ENCODE measurements around the gene FBXO31. TPM values are rescaled to one million over a fixed set of nuclear protein-coding genes. Genes with fewer than 3 reads are reported as not detected.

Gene FBXO31
- total RNA-seq, 2 donors from 2014 or later = 39.5 to 65.8 TPM

DNA sequence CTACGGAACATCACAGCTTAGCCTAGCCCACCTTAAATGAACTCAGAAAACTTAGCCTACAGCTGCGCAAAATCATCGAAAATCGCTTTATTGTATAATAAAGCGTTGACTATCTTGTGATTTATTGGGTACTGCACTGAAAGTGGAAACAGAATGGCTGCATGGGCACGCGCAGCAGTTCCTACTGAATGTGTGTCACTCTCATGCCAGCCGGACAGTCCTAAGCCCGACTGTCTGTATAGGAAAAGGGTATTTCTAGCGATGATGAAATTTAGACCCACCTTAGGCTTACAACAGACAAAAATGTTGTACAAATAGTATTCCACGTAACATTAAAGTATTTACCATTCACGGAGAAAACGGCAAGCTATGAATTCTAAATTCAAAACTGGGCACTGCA is 9.3 kb downstream of the FBXO31 start:
- intact Hi-C loops (cut with DNase I) = no loop called here
- 94% methylated on average over 13 of the region's 13 CpGs for WGBS
- Histone ChIP-seq H3K9me3 (no peaks in the 10 kb centered on the region), H3K27me3 (replicated peaks; ENCODE audit: insufficient read depth) (no peaks in the 10 kb centered on the region), H3K27ac (no peak overlapping the region), H3K4me3 (no peak overlapping the region), H3K4me1 (replicated peaks) (no peaks in the 10 kb centered on the region), H3K36me3 (no peaks in the 10 kb centered on the region)
- TF ChIP-seq, protein P1, sequence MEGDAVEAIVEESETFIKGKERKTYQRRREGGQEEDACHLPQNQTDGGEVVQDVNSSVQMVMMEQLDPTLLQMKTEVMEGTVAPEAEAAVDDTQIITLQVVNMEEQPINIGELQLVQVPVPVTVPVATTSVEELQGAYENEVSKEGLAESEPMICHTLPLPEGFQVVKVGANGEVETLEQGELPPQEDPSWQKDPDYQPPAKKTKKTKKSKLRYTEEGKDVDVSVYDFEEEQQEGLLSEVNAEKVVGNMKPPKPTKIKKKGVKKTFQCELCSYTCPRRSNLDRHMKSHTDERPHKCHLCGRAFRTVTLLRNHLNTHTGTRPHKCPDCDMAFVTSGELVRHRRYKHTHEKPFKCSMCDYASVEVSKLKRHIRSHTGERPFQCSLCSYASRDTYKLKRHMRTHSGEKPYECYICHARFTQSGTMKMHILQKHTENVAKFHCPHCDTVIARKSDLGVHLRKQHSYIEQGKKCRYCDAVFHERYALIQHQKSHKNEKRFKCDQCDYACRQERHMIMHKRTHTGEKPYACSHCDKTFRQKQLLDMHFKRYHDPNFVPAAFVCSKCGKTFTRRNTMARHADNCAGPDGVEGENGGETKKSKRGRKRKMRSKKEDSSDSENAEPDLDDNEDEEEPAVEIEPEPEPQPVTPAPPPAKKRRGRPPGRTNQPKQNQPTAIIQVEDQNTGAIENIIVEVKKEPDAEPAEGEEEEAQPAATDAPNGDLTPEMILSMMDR (IDR thresholded peaks at IDR 0.05) = no peak
- TF ChIP-seq POLR2AphosphoS5 (IDR thresholded peaks at IDR 0.05) (no peak), POLR2A (IDR thresholded peaks at IDR 0.05) (no peak)
- no peak for DNase-seq (ENCODE audit: low spot score)

DNA sequence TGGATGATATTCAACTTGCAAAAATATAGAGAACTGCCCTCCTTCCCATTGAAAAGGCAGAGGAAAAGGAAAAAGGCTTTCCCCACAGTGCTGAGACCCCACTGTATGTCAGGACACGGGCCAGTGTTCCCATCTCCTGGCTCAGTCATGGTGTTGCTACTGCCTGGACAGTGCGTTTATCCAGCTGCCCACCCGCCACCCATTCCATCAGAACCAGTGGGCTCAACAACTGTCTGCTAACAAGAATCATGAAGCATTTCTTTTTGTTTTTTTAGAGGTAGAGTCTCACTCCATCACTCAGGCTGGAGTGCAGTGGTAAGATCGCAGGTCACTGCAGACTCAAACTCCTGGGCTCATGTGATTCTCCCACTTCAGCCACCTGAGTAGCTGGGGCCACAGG is 11.3 kb downstream of the FBXO31 start:
- H3K36me3 ChIP-seq = no peaks in the 10 kb centered on the region
- H3K27ac ChIP-seq = no peak overlapping the region
- intact Hi-C loops (cut with DNase I) = no loop called here
- DNase-seq (ENCODE audit: low spot score) = no peak
- H3K4me3 ChIP-seq = no peak overlapping the region
- H3K4me1 ChIP-seq (replicated peaks) = no peaks in the 10 kb centered on the region
- no peaks in the 10 kb centered on the region for H3K27me3 ChIP-seq (replicated peaks; ENCODE audit: insufficient read depth)
- 87% methylated on average over 4 of the region's 4 CpGs for WGBS
- TF ChIP-seq POLR2AphosphoS5 (IDR thresholded peaks at IDR 0.05) (no peak), POLR2A (IDR thresholded peaks at IDR 0.05) (no peak)
- TF ChIP-seq, protein P1 (IDR thresholded peaks at IDR 0.05) = no peak
- H3K9me3 ChIP-seq = no peaks in the 10 kb centered on the region

DNA sequence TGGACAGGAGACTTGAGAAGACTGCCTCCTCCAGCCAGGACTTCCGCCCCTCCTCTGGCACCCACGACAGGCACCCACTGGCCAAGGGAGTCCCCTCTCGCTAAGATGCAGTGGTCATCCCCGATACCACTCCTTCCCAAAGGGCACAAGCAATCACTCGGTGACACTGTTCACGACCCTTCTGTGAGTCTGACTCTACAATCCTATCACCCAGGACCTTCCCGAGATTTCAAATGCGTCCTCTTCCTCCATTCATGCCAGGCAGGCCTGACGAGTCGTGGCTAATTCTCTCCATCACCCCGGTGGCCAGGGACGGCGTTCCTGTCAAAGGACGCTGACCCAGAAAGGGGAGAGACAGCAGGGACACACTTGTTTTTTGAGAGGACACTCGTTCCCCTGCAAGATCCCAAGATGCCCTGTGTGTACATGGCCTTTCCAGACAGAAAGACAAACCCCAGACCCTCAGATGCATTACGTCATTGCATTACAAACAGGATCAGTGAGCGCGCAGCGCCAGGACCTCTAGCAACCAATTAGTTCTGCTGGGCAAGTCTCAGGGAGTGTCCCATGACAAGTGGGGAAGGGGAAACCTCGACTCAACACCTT is 12.2 kb downstream of the FBXO31 start:
- Histone ChIP-seq H3K27ac (no peak overlapping the region), H3K36me3 (no peaks in the 10 kb centered on the region), H3K4me1 (replicated peaks) (no peaks in the 10 kb centered on the region), H3K9me3 (no peaks in the 10 kb centered on the region), H3K4me3 (no peak overlapping the region), H3K27me3 (replicated peaks; ENCODE audit: insufficient read depth) (no peaks in the 10 kb centered on the region)
- TF ChIP-seq POLR2AphosphoS5 (IDR thresholded peaks at IDR 0.05) (no peak), POLR2A (IDR thresholded peaks at IDR 0.05) (no peak)
- TF ChIP-seq, protein P1 (IDR thresholded peaks at IDR 0.05) = no peak
- DNase-seq (ENCODE audit: low spot score) = no peak
- 82% methylated on average over 20 of the region's 20 CpGs for whole genome bisulfite sequencing
- intact Hi-C loops (cut with DNase I) = no loop called here

DNA sequence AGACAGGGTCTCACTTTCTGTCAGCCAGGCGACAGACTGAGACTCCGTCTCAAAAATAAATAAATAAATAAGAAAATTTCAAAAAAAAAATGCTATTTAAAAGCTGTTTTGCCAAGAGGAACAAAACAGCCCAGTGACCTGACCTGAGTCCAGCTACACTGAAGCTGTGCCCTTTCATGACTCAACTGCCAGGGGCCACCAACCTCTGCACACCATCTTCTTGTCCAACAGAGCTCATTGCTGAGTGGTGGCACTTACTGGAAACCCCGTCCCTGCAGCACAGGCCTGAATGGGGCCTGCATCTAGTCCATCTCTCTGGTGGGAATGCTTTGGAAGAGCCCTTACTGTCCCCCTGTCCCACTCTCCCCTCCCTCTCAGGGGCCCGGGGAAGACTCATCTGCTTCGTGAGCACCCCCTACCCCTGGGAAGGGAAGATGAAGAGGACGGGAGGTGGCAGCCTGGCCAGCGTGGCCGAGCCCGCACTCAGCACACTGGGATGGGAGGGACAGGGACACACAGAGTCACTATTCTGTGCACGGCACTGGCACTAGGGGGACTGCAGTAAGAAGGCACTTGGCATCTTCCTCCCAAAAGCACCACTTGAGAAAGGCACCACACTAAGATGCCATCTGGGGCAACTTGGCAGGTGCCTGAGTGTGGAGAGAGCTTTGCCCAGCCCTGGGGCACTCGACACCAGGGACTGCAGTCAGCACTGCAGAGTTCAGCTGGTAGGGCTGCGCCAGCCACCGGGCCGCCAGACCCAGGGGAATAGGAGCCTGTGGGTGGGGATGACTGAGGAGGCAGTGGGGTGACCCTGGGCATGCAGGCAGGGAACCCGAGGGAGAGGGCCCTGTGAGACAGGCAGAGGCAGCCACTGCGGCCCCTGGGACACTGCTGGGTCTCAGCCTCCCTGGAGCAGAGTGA is 13.5 kb downstream of the FBXO31 start:
- TF ChIP-seq, protein P1 (IDR thresholded peaks at IDR 0.05) = no peak
- TF ChIP-seq POLR2A (IDR thresholded peaks at IDR 0.05) = no peak
- no peak for TF ChIP-seq POLR2AphosphoS5 (IDR thresholded peaks at IDR 0.05)
- no peaks in the 10 kb centered on the region for H3K36me3 ChIP-seq
- WGBS = 80% methylated on average over 16 of the region's 16 CpGs
- no peaks in the 10 kb centered on the region for H3K4me1 ChIP-seq (replicated peaks)
- H3K9me3 ChIP-seq = no peaks in the 10 kb centered on the region
- no peaks in the 10 kb centered on the region for H3K27me3 ChIP-seq (replicated peaks; ENCODE audit: insufficient read depth)
- H3K4me3 ChIP-seq = no peak overlapping the region
- H3K27ac ChIP-seq = no peak overlapping the region
- DNase-seq (ENCODE audit: low spot score) = no peak
- intact Hi-C loops (cut with DNase I) = no loop called here
